ENCODE measurements around the gene DCDC1.

GRCh38 chr11:31236143-31236542 is 133.4 kb downstream of the DCDC1 start:
- no peak for TF ChIP-seq ZNF584 (CRISPR knock-in tag; IDR thresholded peaks at IDR 0.05; ENCODE audit: low read depth)
- TF ChIP-seq NFIC (IDR thresholded peaks at IDR 0.05) = no peak
- no peak for TF ChIP-seq YY1 (IDR thresholded peaks at IDR 0.05; ENCODE audit: borderline replicate concordance in 1 of 3, control insufficient read depth in 1 of 3, extremely low read depth in 1 of 3, insufficient read depth in 3 of 3, insufficient read length in 1 of 3, insufficient replicate concordance in 2 of 3, low read depth in 1 of 3, low read length in 2 of 3)
- TF ChIP-seq ERF (CRISPR knock-in tag; IDR thresholded peaks at IDR 0.05) = no peak

Data from K562 (cell line).